Measurements from ENCODE around the gene KAZN. TPM values are rescaled to one million over a fixed set of nuclear protein-coding genes. Genes with fewer than 3 reads are reported as not detected.

Gene KAZN
- total and polyA plus RNA-seq, 4 donors: 7.6 to 18.8 (median 11.2) TPM

DNA sequence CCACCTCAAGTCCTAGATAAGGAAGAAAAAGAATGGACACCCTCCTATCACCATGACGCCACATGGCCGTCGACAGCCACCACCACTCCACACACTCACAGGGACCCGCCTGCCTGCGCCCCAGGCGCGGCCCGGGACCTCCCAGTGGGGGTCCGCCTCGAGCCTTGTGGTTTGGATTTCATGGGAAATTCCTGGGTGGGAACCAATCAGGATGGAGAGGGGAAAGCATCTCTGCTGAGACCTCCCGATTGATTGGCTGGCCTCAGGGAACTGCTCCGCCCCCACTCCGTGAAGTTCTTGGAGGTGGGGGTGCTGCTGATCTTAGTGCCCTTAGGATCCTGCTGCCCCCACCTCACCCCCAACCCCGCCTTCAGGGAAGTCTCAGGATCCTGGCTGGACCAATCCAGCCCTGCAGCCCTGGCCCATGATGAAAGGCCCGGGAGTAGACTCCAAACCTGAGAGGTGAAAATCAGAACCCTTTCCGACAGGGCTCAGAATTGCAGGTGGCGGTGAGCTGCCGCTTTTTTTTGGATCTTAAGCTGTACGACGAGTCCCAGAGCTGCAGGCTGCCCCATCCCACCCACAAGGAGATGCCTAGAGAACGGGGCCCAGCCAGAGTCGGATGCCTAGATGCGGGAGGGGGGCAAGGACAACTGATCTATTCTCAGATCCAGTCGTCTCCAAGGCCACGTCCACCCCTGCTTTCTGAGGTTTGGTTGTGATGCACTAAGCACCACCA is 526.0 kb downstream of the KAZN start:
- Histone ChIP-seq H3K27me3 (ENCODE audit: control insufficient read depth in 3 of 3, insufficient read depth in 3 of 3, low read length in 2 of 3) (peaks cover 0 to 3% (median 0%) of the 10 kb centered on the region in 3 donors), H3K9ac (ENCODE audit: insufficient read depth in 1 of 2, low read length in 2 of 2) (no peak overlapping the region), H3K4me3 (no peak overlapping the region), H3K9me3 (ENCODE audit: control insufficient read depth in 4 of 4, insufficient read depth in 3 of 4, low read length in 3 of 4) (peaks cover 0 to under 1% (median 0%) of the 10 kb centered on the region in 4 donors), H3K27ac (ENCODE audit: low read depth in 1 of 2, low read length in 1 of 2) (no peak overlapping the region), H3K4me1 (ENCODE audit: control insufficient read depth in 5 of 5, insufficient read depth in 5 of 5, low read length in 5 of 5) (peaks cover 0 to 2% (median 0%) of the 10 kb centered on the region in 5 donors), H3K36me3 (ENCODE audit: control insufficient read depth in 4 of 4, insufficient read depth in 4 of 4, low read length in 4 of 4) (no peaks in the 10 kb centered on the region)
- TF ChIP-seq CTCF (IDR thresholded peaks at IDR 0.05; ENCODE audit: control extremely low read depth, extremely low read depth): no peak
- ATAC-seq (ENCODE audit: insufficient read depth, low FRiP score) (no peak), DNase-seq (no peak)
- 92 to 93% methylated on average over 25 of the region's 25 CpGs for WGBS, 2 donors

GRCh38 chr1:15125101-15125745 is 526.7 kb downstream of the KAZN start:
- no peak for TF ChIP-seq CTCF (IDR thresholded peaks at IDR 0.05; ENCODE audit: control extremely low read depth, extremely low read depth)
- DNase-seq (no peak), ATAC-seq (ENCODE audit: insufficient read depth, low FRiP score) (no peak)
- no peak overlapping the region for H3K27ac ChIP-seq (ENCODE audit: low read depth in 1 of 2, low read length in 1 of 2)
- WGBS, 2 donors: 88 to 93% methylated on average over 7 of the region's 7 CpGs
- H3K4me3 ChIP-seq: no peak overlapping the region
- no peaks in the 10 kb centered on the region for H3K36me3 ChIP-seq (ENCODE audit: control insufficient read depth in 4 of 4, insufficient read depth in 4 of 4, low read length in 4 of 4)
- peaks cover 0 to 2% (median 0%) of the 10 kb centered on the region in 5 donors for H3K4me1 ChIP-seq (ENCODE audit: control insufficient read depth in 5 of 5, insufficient read depth in 5 of 5, low read length in 5 of 5)
- no peak overlapping the region for H3K9ac ChIP-seq (ENCODE audit: insufficient read depth in 1 of 2, low read length in 2 of 2)
- H3K27me3 ChIP-seq (ENCODE audit: control insufficient read depth in 3 of 3, insufficient read depth in 3 of 3, low read length in 2 of 3): peaks cover 0 to 3% (median 0%) of the 10 kb centered on the region in 3 donors
- peaks cover 0 to 5% (median 0%) of the 10 kb centered on the region in 4 donors for H3K9me3 ChIP-seq (ENCODE audit: control insufficient read depth in 4 of 4, insufficient read depth in 3 of 4, low read length in 3 of 4)

GRCh38 chr1:15128077-15128476 is 529.6 kb downstream of the KAZN start:
- WGBS, 2 donors: 75 to 81% methylated on average over 6 of the region's 6 CpGs

More at GRCh38 chr1:15128077-15128476, 529.6 kb downstream of the KAZN start:
- no peaks in the 10 kb centered on the region for H3K36me3 ChIP-seq (ENCODE audit: control insufficient read depth in 4 of 4, insufficient read depth in 4 of 4, low read length in 4 of 4)
- DNase-seq: no peak
- no peak for TF ChIP-seq CTCF (IDR thresholded peaks at IDR 0.05; ENCODE audit: control extremely low read depth, extremely low read depth)
- peaks cover 0 to 3% (median 0%) of the 10 kb centered on the region in 3 donors for H3K27me3 ChIP-seq (ENCODE audit: control insufficient read depth in 3 of 3, insufficient read depth in 3 of 3, low read length in 2 of 3)
- no peak overlapping the region for H3K4me3 ChIP-seq
- H3K9ac ChIP-seq (ENCODE audit: insufficient read depth in 1 of 2, low read length in 2 of 2): no peak overlapping the region
- no peak for ATAC-seq (ENCODE audit: insufficient read depth, low FRiP score)
- H3K9me3 ChIP-seq (ENCODE audit: control insufficient read depth in 4 of 4, insufficient read depth in 3 of 4, low read length in 3 of 4): peaks cover 0 to 5% (median 0%) of the 10 kb centered on the region in 4 donors
- H3K4me1 ChIP-seq (ENCODE audit: control insufficient read depth in 5 of 5, insufficient read depth in 5 of 5, low read length in 5 of 5): peaks cover 0 to 1% (median 0%) of the 10 kb centered on the region in 5 donors
- H3K27ac ChIP-seq (ENCODE audit: low read depth in 1 of 2, low read length in 1 of 2): no peak overlapping the region

All from lung (tissue), 12 donors.